ENCODE measurements around the gene IGFBPL1.

DNA sequence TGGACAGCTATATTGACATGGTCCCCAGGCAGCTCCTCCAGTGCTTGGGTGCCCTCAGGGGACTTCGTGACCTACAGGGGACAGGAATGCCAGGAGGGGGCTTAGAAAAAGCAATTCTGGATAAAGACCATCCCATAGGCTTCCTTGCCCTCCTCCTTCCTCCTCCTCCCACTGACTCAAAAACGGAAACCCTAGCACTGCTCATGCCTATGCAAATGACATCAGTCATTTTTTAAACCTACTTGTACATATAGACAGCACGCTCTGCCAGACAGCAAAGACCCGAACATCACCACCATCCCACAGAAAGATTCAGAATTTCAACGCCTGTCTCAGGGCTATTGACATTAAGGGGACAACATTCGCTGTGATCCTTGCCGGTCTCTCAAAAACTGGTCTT lies 11.0 kb downstream of the IGFBPL1 start:
- TF ChIP-seq, protein P1, sequence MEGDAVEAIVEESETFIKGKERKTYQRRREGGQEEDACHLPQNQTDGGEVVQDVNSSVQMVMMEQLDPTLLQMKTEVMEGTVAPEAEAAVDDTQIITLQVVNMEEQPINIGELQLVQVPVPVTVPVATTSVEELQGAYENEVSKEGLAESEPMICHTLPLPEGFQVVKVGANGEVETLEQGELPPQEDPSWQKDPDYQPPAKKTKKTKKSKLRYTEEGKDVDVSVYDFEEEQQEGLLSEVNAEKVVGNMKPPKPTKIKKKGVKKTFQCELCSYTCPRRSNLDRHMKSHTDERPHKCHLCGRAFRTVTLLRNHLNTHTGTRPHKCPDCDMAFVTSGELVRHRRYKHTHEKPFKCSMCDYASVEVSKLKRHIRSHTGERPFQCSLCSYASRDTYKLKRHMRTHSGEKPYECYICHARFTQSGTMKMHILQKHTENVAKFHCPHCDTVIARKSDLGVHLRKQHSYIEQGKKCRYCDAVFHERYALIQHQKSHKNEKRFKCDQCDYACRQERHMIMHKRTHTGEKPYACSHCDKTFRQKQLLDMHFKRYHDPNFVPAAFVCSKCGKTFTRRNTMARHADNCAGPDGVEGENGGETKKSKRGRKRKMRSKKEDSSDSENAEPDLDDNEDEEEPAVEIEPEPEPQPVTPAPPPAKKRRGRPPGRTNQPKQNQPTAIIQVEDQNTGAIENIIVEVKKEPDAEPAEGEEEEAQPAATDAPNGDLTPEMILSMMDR (conservative IDR thresholded peaks at IDR 0.05; ENCODE audit: low read length), result no peak
- TF ChIP-seq EZH2phosphoT487 (IDR thresholded peaks at IDR 0.05; ENCODE audit: borderline replicate concordance, low read depth, low read length), result no peak
